ENCODE data around the gene MYL10. TPM values are rescaled to one million over a fixed set of nuclear protein-coding genes. Genes with fewer than 3 reads are reported as not detected.

The MYL10 gene
- total RNA-seq, 1 experiment from 2014 or later = not detected

- POLR2A ChIA-PET = no interaction called here
- BruUV-seq (replicated peaks) = no TSS peak
- CTCF ChIA-PET = no interaction called here
Measured at GRCh38 chr7:101626069-101626671, 2.9 kb downstream of the MYL10 start.

More at GRCh38 chr7:101626069-101626671, 2.9 kb downstream of the MYL10 start:
- Histone ChIP-seq H3K9me2 (ENCODE audit: insufficient read depth) (no peaks in the 10 kb centered on the region), H3K9me3 (ENCODE audit: control insufficient read depth in 1 of 2, insufficient read depth in 1 of 2, low read depth in 1 of 2, low read length in 2 of 2) (no peaks in the 10 kb centered on the region), H3K79me2 (ENCODE audit: insufficient read depth, low read length) (no peaks in the 10 kb centered on the region), H3K27me3 (ENCODE audit: insufficient read depth, low read length) (no peaks in the 10 kb centered on the region), H3K27ac (ENCODE audit: low read depth, low read length) (no peak overlapping the region), H2AFZ (ENCODE audit: low read depth, low read length, poor library complexity, severe bottlenecking) (no peak overlapping the region), H3K4me1 (ENCODE audit: control insufficient read depth in 1 of 2, insufficient read depth in 2 of 2, low read length in 2 of 2) (no peaks in the 10 kb centered on the region), H3K4me3 (replicated peaks in 1 of 2; ENCODE audit: low read depth in 1 of 2, low read length in 2 of 2) (no peak overlapping the region), H3K4me2 (ENCODE audit: low read length) (no peak overlapping the region), H3K36me3 (ENCODE audit: control insufficient read depth in 1 of 2, insufficient read depth in 2 of 2, low read length in 2 of 2) (no peaks in the 10 kb centered on the region), H4K20me1 (ENCODE audit: insufficient read depth) (no peaks in the 10 kb centered on the region), H3K9ac (ENCODE audit: low read length) (no peak overlapping the region)
- RAD21 ChIA-PET (ENCODE audit: low non-redundant PET in 1 of 2, low total read pairs in 2 of 2, uncharacterized antibody in 2 of 2, unreplicated experiment in 2 of 2) = no interaction called here
- intact Hi-C loops (cut with micrococcal nuclease) = no loop called here
- DNase-seq (ENCODE audit: low read depth, low spot score) = no peak
- TF ChIP-seq FOSL1 (IDR thresholded peaks at IDR 0.05; ENCODE audit: low read depth) (no peak), REST (IDR thresholded peaks at IDR 0.05; ENCODE audit: low read depth) (no peak), POLR2A (IDR thresholded peaks at IDR 0.05; ENCODE audit: borderline replicate concordance, extremely low read depth, insufficient read depth, insufficient read length) (no peak), CTCF (IDR thresholded peaks at IDR 0.05 in 2 of 3, conservative IDR thresholded peaks at IDR 0.05 in 1 of 3; ENCODE audit: borderline replicate concordance in 1 of 3, insufficient read depth in 1 of 3, low read depth in 2 of 3, low read length in 2 of 3) (no peak), ELF1 (IDR thresholded peaks at IDR 0.05; ENCODE audit: borderline replicate concordance, low read depth) (no peak), YY1 (IDR thresholded peaks at IDR 0.05; ENCODE audit: extremely low read depth, insufficient replicate concordance, low read depth, low read length) (no peak), EGR1 (IDR thresholded peaks at IDR 0.05; ENCODE audit: low read depth) (no peak), JUND (IDR thresholded peaks at IDR 0.05) (no peak), MAX (IDR thresholded peaks at IDR 0.05) (no peak), TCF7L2 (IDR thresholded peaks at IDR 0.05; ENCODE audit: borderline replicate concordance, extremely low read depth, insufficient read depth, insufficient read length) (no peak), SIN3A (IDR thresholded peaks at IDR 0.05; ENCODE audit: low read depth) (no peak), CBX3 (IDR thresholded peaks at IDR 0.05; ENCODE audit: low read depth) (no peak), EZH2 (IDR thresholded peaks at IDR 0.05) (no peak)
- no peak for ATAC-seq
